HG03354 (cell line): Measurements from ENCODE around the gene SPAG9.
"Not testable (repeated sequence)": the region's sequence is repeated elsewhere in the genome, so short reads cannot be mapped to it uniquely, and the experiment has no call there.

ENCODE experiments used
- ATAC-seq: cut with Tn5 transposase; IDR thresholded peaks from one replicate; pipeline ENCODE4 v1.9.1; 2021; ENCODE audit warnings: mild to moderate bottlenecking; ENCODE audit not compliant: unreplicated experiment, poor library complexity, severe bottlenecking

The SPAG9 gene

DNA sequence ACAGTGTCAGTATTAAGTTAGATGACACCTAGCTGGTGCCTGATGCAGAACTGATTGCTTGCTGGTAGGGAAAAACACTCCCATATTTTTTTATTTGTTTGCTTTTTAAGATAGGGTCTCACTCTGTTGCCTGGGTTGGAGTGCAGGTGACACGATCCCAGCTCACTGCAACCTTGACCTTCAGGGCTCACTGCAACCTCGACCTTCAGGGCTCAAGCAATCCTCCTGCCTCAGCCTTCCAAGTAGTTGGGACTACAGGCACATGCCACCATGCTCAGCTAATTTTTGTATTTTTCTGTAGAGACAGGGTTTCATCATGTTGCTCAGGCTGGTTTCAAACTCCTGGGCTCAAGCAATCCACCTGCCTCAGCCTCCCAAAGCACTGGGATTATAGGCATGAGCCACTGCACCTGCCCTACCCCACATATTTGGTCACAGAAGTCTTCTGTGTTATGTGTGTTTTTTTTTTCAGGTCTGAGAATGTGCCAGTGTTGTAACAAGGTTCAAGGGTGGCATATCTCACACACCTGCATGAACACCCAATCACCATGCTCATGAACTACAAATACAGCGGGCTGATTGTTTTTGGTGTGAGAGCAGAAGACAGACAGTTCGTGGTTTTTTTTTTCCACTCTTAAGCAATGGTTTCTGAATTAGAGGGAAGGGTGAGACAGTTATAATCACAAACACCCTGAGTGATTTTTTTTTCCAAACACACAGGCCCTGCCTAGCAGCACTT is 22.8 kb downstream of the SPAG9 start:
- no peak for ATAC-seq

DNA sequence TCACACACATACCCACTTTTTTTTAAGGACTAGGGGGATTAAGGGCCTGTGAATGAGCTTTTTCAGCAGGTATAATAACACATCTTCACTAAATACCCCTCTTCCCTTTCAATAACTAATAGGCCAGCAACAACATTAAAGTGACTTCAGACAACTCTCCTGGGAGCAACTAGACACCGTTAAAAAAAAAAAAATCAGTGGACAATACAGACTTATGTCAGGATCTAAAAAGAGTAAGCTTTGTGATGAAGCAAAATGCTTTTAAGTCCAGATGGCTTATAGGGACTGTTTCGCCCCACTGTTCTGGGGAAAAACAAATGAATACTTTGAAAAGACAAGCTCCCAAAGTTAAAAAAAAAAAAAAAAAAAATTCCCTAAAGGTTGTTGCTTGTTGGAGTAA is 29.0 kb downstream of the SPAG9 start:
- no peak for ATAC-seq

DNA sequence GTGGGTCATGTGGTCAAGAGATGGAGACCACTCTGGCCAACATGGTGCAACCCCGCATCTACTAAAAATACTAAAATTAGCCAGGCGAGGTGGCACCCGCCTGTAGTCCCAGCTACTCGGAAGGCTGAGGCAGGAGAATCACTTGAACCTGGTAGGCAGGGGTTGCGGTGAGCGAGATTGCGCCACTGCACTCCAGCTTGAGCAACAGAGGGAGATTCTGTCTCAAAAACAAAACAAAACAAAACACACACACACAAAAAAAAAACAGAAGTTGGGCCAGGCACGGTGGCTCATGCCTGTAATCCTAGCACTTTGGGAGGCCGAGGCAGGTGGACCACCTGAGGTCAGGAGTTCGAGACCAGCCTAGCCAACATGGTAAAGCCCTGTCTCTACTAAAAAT is 31.8 kb downstream of the SPAG9 start:
- ATAC-seq: not testable (repeated sequence)

DNA sequence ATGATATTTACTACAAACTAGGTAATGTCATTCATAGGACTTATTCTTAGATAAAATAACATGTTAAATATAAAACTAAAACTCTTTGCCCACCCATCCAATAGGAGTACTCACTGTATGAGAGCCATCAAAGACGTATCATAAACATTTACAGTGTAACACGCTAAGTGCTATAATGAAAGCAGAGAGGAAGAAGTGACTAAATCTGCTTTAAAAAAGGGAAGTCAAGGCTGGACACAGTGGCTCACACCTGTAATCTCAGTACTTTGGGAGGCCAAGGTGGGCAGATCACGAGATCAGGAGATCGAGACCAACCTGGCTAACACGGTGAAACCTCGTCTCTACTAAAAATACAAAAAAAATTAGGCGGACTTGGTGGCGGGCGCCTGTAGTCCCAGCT is 32.4 kb downstream of the SPAG9 start:
- no peak for ATAC-seq

DNA sequence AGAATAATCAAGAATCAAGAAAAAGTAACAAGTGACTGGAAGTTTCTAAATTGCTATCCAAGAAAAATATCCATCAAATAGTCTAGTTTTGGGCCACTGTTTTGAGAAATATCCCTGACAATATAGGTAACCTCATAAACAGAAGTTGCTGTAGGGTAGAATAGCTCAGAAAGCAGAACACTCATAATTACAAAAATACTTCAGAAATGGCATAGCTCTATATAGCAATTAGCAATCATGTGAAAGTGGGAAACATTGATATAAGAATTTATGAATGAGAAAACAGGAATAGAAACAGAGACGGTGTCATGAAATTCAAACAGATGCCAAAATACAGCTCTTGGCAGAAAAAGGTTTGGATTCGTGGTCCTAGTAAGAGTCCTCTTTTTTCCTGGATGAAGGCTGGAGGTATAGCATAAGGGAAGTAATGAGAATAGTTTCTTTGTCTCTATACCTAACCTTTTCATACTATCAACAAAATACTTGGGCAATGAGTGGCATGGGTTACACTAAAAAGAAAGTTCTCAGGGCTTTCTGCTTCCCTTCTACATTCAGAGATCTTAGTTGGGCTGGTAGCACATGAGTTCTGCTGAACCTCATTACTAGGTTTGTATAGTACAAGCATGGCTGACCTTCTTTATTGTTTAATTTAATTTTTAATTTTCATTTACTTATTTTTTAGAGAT is 33.5 kb downstream of the SPAG9 start:
- no peak for ATAC-seq

DNA sequence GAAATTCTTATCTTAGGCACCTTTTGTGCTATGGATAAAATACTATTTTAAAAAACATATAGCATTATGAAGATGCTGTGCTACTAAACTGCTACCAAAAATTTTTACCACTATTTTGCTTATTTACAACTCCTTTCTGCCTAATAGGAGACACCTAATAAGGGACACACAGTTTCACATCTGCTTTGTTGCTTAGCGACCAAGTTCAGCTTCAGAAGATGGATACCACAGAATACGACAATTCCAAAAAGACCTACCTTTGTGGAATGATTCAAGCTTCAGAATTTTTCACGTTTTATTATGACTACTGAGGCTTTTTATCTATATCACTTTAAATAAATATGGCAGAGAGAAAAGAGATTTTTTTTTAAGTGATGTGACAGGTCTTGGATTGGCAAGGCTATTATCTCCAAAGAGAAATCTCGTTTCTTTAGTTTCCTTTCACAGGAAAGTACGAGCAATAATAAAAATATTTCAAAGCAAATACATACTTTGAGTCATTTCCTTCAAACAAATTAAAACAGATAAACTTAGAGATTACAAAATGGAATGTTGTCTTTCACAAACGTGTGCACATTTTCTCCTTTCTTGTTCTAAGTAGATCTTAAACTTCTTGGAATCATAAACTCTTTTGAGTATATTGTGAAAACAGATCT is 35.4 kb downstream of the SPAG9 start:
- ATAC-seq: no peak

DNA sequence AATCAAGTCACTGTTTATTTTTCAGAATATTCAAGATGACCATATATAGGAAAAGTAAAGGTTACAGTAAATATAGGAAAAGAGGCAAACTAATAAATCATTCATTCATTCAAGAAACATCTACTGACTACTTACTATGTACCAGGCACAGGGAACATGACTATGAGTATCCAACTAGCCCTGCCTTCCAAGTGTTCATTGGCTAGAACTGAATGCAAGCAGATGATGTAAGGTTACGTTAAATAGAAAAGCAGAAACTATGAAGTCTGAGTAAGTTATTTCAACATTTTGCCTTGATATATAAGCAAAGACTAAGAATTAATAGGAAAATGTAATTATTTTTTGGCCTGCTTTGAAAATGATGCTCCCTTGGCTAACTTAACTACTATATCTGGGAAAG is 36.7 kb downstream of the SPAG9 start:
- no peak for ATAC-seq

DNA sequence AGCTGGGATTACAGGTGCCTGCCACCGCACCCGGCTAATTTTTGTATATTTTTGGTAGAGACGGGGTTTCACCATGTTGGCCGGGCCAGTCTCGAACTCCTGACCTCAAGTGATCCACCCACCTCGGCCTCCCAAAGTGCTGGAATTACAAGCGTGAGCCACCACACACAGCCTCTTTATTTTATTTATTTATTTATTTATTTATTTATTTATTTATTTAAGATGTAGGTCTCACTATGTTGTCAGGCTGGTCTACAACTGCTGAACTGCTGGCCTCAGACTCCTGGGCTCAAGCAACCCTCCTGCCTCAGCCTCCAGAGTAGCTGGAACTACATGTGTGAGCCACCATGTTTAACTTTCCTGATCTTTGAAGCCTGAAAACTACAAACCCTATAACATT is 37.3 kb downstream of the SPAG9 start:
- not testable (repeated sequence) for ATAC-seq

DNA sequence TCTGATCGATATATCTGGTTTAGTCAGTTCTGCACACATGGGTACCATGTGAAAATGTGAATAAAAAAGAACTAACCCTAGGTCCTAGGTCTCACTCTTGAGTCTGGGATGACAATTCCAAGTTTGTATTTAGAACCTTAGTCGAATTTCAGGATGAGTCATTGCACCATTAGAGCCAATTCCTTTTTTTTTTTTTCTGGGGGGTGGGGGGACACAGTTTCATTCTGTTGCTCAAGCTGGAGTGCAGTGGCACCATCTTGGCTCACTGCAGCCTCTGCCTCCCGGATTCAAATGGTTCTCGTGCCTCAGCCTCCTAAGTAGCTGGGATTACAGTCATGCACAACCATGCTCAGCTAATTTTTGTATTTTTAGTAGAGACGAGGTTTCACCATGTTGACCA is 41.6 kb downstream of the SPAG9 start:
- no peak for ATAC-seq

DNA sequence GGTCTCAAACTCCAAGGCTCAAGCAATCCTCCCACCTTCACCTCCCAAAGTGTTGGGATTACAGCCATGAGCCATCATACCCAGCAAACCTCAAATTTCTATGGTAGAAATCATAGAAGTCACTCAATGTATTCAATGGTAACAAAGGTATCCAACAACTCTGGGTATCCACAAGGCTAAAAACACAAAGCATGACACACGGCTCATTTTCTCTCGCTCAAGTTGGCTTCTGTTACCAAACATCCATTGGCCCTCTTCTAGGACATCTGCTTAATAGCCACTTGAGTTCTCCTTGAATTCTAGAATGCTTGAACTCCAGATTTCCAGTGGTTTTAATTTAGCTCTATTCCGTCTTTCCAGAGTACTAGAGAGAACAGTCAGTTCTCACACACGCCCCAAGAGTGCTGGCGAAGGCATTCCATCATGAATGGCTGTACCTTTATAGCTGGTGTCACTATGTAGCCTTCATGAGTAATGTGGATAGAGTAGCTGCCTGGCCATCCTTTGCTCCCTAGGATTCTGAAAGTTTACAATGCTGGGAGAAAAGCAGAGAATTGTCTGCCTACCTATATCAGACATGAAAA is 42.6 kb downstream of the SPAG9 start:
- no peak for ATAC-seq

DNA sequence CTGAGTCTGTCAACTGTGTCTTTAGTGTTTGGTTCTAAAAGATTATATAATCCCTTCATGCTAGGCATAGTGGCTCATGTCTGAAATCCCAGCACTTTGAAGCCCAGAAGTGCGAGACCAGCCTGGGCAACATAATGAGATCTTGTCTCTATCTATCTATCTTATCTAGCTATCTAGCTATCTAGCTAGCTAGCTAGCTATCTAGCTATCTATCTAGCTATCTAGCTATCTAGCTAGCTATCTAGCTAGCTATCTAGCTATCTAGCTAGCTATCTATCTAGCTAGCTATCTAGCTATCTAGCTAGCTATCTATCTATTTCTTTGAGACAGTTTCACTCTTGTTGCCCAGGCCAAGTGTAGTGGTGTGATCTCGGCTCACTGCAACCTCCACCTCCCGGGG is 43.8 kb downstream of the SPAG9 start:
- no peak for ATAC-seq

DNA sequence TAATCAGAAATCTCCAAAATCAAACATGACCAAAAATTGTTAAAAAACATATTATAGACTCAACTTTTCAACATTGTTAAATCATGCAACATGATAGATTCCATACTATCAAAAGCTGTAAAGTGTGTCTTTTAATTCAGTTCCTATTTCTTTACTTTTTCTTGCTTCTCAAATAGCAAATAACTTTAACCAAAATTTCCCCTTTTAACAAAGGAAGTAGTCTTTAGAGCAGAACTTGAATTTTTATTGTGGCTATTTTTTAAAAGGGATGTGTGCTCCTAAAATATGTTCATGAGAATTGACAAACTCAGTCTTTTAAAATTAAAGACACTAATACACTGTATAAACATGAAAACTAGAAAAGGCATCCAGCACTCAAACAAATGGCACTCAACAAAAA is 49.1 kb downstream of the SPAG9 start:
- no peak for ATAC-seq

DNA sequence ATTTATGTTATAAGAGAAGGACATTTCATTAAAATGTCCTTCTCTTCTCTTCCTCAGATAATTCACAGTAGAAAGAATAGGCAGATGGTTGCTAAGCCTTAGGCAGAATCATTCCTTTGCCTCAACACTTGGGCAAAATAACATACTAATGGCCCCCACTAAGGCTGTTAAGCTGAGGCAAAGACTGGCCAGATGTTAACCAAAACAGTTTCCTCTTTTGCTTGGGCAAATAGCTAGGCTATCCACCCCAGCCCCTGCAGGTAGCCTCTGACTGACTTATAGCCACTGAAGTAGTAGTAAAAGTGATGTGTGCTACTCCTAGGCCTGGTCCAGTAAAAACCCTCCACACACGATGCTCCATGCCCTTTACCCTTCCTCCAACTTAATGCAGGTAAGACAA is 55.2 kb downstream of the SPAG9 start:
- ATAC-seq: no peak

DNA sequence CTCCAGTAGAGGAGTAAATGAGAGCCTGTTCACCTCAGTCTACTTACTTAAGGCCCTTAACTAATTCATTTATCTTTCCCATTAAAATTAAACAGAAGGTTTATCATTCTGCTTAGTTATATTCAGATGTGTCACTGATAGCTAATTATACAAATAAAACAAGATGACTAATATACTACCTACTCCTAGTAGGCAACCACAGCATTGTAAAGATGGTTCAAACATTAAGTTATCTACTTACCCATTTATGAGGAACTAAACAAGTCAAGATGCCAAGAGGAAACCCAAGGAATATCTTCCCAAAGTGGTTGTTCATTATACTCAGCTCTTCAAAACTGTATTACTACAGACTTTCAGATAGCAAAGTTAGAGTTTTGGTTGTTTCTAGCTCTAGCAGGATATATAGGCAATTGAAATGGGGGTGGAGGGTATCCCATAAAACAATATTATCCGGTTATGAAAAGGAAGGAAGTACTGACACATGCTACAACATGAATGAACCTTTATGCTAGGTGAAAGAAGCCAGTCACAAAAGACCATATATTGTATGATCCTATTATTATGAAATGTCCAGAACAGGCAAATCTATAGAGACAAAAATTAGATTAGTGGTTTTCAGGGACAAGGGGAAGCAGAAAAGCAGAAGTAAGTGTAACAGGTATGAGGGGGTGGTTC is 56.5 kb downstream of the SPAG9 start:
- ATAC-seq: no peak

DNA sequence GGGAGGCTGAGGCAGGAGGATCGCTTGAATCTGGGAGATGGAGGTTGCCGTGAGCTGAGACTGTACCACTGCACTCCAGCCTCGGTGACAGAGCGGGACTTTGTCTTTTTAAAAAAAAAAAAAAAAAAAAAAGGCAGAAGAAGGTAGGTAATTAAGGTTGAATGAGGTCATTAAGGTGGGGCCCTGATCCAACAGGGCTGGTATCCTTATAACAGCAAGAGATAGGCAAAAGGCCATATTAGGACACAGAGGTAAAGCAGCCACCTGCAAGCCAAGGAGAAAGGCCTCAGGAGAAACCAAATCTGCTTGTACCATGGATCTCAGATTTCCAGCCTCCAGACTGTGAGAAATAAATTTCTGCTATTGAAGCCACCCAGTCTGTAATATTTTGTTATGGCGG is 60.3 kb downstream of the SPAG9 start:
- ATAC-seq: no peak

DNA sequence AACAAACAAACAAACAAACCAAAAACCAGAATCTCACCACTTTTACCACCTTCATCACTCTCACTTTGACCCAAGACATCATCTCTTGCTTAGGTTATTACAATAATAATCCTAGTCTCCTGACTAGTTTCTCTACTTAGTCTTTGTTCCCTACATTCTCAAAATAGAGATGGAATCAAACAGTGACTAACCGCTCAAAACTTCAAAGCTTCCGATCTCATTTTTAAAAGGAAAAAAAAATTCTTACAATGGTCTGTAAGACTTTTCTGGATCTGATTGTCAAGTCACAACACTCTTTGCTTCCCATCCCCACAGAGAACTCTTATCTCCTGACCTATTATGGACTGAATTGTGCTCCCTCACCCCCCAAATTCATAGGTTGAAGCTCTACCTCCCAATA is 60.9 kb downstream of the SPAG9 start:
- ATAC-seq: no peak

DNA sequence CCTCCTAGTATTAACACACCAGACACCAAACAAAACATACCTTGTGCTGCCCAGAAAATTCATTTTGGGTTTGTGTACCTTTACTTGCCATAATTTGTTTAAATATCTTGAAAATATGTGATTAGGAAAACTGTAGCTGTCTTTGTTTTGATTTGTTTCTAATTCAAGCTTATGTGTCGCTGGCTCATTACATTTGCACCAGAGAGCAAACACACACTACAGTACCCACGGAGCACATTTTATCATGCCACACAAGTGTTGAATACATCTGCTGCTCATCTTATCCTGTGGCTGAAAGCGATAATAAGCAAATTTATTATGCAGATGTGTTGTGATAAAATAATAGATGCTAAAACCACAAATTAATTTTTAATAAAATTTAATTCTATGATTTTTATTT is 63.1 kb downstream of the SPAG9 start:
- ATAC-seq: no peak

DNA sequence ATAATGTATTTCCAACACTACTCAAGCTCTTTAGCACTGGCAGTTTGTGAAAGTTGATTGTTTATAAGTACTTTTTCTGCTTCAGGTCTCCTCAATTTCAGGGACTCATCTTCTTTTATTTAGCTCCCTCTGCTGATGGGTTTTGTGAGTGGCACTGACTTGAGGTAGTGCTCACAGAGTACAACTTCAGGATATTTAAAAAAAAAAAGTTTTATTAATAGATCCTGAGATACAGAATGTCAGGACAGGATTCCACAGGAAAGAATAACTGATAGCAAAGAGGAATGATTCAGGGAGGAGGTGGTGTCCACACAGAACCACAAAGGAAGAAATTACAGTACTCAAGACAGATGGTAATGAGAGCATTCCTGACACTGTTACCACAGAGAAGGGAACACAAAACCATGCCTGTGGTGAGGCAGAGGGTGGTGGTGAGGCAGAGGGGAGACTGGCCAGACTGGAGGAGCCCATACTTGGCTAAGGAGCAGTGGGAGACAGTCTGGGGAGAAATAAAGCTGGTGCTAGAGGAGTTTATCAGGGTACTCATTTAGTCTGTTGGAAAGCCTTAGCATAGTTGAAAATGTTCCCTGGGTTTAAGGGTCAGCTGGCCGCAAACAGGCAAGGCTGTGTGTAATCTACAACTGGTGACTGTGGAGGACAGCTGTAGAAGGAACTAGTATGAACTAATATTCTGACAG is 63.7 kb downstream of the SPAG9 start:
- no peak for ATAC-seq

DNA sequence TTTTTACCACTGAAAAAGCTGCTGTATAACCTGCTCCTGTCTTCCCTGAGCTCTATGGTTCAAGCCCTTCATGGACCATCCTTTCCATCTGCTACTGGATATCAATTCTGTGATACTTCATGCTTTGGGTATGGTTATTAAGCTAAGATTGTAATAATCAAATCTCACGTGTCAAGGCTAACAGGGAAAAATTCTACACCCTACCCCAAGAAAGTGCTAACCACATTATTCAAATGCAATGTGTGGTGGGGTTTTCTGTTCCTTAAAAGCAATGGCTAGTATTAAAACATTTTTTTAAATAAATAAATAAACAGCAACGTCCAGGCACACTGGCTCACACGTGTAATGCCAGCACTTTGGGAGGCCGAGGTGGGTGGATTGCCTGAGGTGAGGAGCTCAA is 65.9 kb downstream of the SPAG9 start:
- no peak for ATAC-seq

DNA sequence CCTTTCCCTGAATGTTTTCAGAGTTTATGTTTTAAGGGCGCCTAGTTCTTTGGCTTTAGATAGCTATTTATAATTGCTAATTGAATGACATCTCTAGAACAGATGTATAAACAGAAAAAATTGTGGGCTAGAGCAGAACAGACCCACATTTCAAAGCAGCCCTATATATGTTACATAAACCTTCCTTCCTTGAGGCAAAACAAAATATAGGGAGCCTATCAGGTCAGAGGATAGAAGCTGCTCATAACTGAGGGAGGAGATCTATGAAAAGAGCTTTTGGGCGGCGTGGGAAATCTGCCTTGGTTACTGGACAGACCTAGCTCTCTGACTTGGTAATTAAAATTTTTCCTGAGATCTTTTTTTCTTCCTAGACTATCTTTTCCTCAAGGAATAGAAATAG is 68.4 kb downstream of the SPAG9 start:
- no peak for ATAC-seq
